ENCODE measurements around the gene PLA2G5. TPM values are rescaled to one million over a fixed set of nuclear protein-coding genes. Genes with fewer than 3 reads are reported as not detected.

The PLA2G5 gene
- not detected in 2 replicates for total RNA-seq

DNA sequence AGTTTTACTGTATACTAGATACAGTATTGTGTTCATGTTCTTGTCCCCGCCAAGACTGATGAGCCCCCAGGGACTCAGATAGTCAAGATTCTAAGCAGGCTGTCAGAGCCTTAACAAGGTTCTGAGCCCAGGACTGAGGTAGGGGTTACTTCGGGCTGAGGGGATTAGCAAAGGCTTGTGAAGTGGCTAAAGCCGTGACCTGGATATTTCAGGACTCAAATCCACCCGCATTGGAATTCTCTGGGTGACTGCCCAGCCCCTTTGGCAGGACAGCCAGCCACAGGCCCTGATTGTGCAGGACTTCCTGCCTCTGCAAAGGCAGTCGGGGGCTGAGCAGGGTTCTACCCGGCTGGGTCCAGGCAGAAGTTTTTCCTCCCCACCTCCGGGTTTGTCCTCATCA, at the start of gene PLA2G5:
PLA2G5 (plus strand) TSS at position 321 of the 400 bp plus-strand sequence. CDS start 14,637 bp downstream, outside the sequence.

DNA sequence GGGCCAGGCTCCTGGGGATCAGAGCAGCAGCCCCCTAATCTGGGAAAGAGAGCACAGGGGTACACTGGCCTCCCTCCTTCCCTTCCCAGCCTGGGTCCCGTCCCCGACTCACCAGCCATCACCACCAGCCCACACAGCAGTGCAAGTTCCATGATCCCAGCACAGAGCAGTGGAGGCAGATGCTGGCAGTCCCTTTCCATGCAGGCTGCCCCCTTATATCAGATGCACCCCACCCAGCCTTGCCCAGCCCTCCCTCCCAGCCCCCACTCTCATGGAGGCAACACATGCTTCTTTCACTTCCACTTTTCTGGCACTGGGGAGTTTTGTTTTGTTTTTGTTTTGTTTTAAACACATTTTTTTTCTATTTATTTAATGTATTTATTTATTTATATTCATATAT, 49.4 kb downstream of the PLA2G5 start, which contains the start of gene PLA2G2D:
PLA2G2D (minus strand) TSS at position 190 of the 400 bp plus-strand sequence; CDS start at position 152, 38 bp downstream.

GRCh38 chr1:20138961-20139550, 69.1 kb downstream of the PLA2G5 start, which contains the start of gene PLA2G2F:
Gene PLA2G2F (plus strand): TSS chr1:20139323. CDS start chr1:20139428, 105 bp downstream.

Other genes starting within 250 kb of the PLA2G5 start
- gene OTUD3, start 187.8 kb upstream of the PLA2G5 start, total RNA-seq = 6.2 and 8.7 TPM in 2 replicates
- gene PLA2G2E, start 146.6 kb upstream of the PLA2G5 start, total RNA-seq = not detected in 2 replicates
- not detected in 2 replicates for gene PLA2G2A, start 90.6 kb upstream of the PLA2G5 start, total RNA-seq
- gene PLA2G2D, start 49.3 kb downstream of the PLA2G5 start, total RNA-seq = not detected in 2 replicates
- not detected in 2 replicates for gene PLA2G2F, start 69.1 kb downstream of the PLA2G5 start, total RNA-seq
- gene UBXN10, start 115.9 kb downstream of the PLA2G5 start, total RNA-seq = not detected in 2 replicates
- under 0.01 TPM in 1 of 2 replicates, not detected in the other for gene PLA2G2C, start 116.3 kb downstream of the PLA2G5 start, total RNA-seq
- gene VWA5B1, start 220.7 kb downstream of the PLA2G5 start, total RNA-seq = not detected in 2 replicates

Data from uterine smooth muscle cell (primary cell).